ENCODE data around the gene GLP1R.

GLP1R gene

DNA sequence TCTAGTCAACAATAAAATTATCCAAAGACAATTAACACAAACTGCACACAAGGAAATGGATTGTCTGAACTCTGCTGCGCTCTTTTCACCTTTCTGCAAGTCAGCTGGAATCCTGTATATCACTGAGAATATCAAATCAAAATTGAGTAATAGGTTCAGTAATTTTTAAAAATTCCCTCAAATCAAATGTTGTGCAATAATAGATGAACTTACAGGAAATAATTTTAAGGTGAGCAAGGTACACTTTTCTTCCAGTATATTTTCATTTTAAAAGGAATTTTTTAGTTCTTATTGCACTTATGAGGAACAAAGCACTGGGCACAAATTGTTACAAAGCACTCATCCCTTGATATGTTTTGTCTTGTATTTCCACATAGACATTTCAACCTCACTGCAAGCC, 65.2 kb downstream of the GLP1R start:
- no peaks in the 10 kb centered on the region for H3K9me3 ChIP-seq

GRCh38 chr6:39114388-39114703, 65.8 kb downstream of the GLP1R start:
- no peaks in the 10 kb centered on the region for H3K36me3 ChIP-seq
- DNase-seq = no peak

More for the DNA sequence above, 65.2 kb downstream of the GLP1R start:
- H3K36me3 ChIP-seq = no peaks in the 10 kb centered on the region
- no peak for DNase-seq
- no peaks in the 10 kb centered on the region for H3K27me3 ChIP-seq
- peaks cover 3% of the 10 kb centered on the region; the same call in 1 of the 2 replicates for H3K4me1 ChIP-seq
- no peak for TF ChIP-seq CTCF (IDR thresholded peaks at IDR 0.05; ENCODE audit: low read depth, low read length)
- H3K4me3 ChIP-seq (ENCODE audit: low read depth, low read length) = peak overlapping the region; percentile 85

DNA sequence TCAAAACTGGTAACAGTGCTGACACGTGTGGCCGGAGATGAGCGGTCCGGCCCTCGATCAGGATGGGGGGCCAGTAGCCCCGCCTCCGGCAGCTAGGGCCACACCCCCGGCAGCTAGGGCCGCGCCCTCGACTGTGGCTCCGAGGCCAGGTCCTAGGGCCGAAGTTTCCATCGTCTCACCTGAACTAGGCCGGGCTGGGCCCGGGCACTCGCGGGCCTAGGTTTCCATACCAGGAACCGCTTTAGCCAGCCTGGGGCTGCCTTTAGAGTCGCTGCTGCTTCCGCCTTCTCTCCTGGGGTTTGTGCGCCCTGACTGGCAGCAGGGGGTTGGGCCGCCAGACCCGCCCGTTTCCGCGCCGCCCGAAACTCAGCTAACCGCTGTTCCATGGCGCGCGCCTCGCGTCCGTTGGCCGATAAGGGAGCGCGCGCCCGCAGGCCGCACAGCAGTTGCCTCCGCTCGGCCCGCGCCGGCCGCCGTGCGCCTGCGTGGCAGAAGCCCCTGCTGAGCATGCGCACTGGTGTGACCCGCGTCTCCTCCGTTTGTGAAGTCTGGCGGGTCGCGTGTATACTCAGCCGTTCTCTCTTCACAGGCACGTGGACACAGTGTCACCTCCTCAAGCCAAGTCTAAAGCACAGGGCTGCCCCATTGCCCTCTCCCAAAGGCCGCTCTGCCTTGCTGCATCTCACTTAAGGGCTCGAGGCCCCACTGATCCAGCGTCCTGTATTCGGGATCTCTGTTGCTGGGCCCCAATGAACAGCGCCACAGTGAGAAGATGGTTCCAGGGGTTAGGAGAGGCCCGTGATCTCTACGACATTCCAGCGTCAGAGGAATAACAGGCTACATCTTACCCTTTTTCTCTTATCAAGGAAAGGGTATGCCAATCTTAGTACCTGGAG, 66.4 kb downstream of the GLP1R start, which contains the start of gene SAYSD1:
Gene SAYSD1, minus strand, starts transcription at position 483 of the 896 bp plus-strand sequence. Its CDS starts 97 bp downstream, at position 386.
- Histone ChIP-seq H3K4me1 (peaks cover 3% of the 10 kb centered on the region; the same call in 1 of the 2 replicates), H3K27me3 (no peaks in the 10 kb centered on the region), H3K36me3 (no peaks in the 10 kb centered on the region), H3K4me3 (ENCODE audit: low read depth, low read length) (peak within 1 kb of the TSS; percentile 85), H3K9me3 (no peaks in the 10 kb centered on the region)
- no peak for TF ChIP-seq CTCF (IDR thresholded peaks at IDR 0.05; ENCODE audit: low read depth, low read length)
- DNase-seq = peak; percentile 96

More at GRCh38 chr6:39114388-39114703, 65.8 kb downstream of the GLP1R start:
- Histone ChIP-seq H3K4me1 (peaks cover 3% of the 10 kb centered on the region; the same call in 1 of the 2 replicates), H3K9me3 (no peaks in the 10 kb centered on the region), H3K4me3 (ENCODE audit: low read depth, low read length) (peak overlapping the region; percentile 85), H3K27me3 (no peaks in the 10 kb centered on the region)
- no peak for TF ChIP-seq CTCF (IDR thresholded peaks at IDR 0.05; ENCODE audit: low read depth, low read length)

DNA sequence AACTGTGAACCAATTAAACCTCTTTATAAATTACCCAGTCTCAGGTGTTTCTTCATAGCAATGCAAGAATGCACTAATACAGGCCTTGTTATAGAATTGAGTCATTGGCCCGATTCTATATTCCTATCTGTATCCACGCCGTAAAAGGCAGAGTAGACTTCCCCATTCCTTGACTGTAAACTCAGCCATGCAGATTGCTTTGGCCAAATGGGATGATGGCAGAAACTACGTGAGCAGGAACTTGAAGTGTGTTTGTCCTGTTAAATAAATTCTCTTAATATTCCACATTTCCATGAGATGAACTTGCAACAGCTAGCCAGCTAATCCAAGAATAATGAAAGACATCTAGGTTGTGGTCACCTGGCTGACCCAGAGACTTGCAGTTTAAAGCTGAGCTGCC, 70.3 kb downstream of the GLP1R start:
- TF ChIP-seq CTCF (IDR thresholded peaks at IDR 0.05; ENCODE audit: low read depth, low read length) = no peak
- H3K27me3 ChIP-seq = no peaks in the 10 kb centered on the region
- H3K4me3 ChIP-seq (ENCODE audit: low read depth, low read length) = no peak overlapping the region
- H3K36me3 ChIP-seq = no peaks in the 10 kb centered on the region
- peaks cover 3% of the 10 kb centered on the region; the same call in 1 of the 2 replicates for H3K4me1 ChIP-seq
- DNase-seq = no peak
- H3K9me3 ChIP-seq = no peaks in the 10 kb centered on the region

DNA sequence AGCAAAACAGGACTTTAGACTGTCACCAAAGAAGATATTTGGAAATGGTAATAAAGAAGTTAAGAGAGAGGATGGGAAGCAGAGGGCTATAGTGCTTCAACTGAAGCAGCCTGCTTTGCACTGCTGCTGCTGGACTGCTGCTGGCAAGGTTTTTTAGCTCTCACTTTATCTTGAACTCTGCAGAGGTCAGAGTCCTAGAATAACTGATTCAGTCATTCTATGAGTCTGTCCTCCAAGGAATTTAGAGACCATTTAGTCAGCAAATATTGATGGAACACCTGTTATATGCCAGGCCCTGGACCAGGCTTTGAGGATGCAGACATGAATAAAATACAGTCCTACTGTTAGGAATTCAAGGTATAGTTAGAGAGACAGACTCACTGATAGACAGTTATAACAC, 75.5 kb downstream of the GLP1R start:
- Histone ChIP-seq H3K4me1 (no peaks in the 10 kb centered on the region), H3K27me3 (no peaks in the 10 kb centered on the region), H3K9me3 (no peaks in the 10 kb centered on the region), H3K36me3 (no peaks in the 10 kb centered on the region), H3K4me3 (ENCODE audit: low read depth, low read length) (no peak overlapping the region)
- no peak for TF ChIP-seq CTCF (IDR thresholded peaks at IDR 0.05; ENCODE audit: low read depth, low read length)
- DNase-seq = no peak

GRCh38 chr6:39128106-39128505, 79.5 kb downstream of the GLP1R start:
- TF ChIP-seq CTCF (IDR thresholded peaks at IDR 0.05; ENCODE audit: low read depth, low read length) = no peak
- no peaks in the 10 kb centered on the region for H3K4me1 ChIP-seq
- H3K27me3 ChIP-seq = no peaks in the 10 kb centered on the region
- H3K9me3 ChIP-seq = no peaks in the 10 kb centered on the region
- no peak for DNase-seq
- no peaks in the 10 kb centered on the region for H3K36me3 ChIP-seq
- H3K4me3 ChIP-seq (ENCODE audit: low read depth, low read length) = no peak overlapping the region

All from BE2C (cell line).